ENCODE measurements around the gene RNU6-9.

Gene RNU6-9

GRCh38 chr19:934197-934840, 41.0 kb downstream of the RNU6-9 start:
- TF ChIP-seq CTCF (IDR thresholded peaks at IDR 0.05; ENCODE audit: control extremely low read depth, extremely low read depth, low read depth, missing control alignments): no peak
- CTCF ChIA-PET: interaction anchor here (0.9 to 4.8 kb wide), 2 partner anchors 8 to 48 kb away, joined by 3 to 22 read pairs; partner anchors contain the start of gene WDR18
- POLR2A ChIA-PET: no interaction called here
- no peak for DNase-seq (ENCODE audit: extremely low spot score)

GRCh38 chr19:934865-935479, 41.7 kb downstream of the RNU6-9 start:
- POLR2A ChIA-PET: interaction anchor here (1.0 kb wide), 1 partner anchor 11 kb away, joined by 5 read pairs; no protein-coding TSS in a partner anchor
- CTCF ChIA-PET: interaction anchor here (1.6 to 4.8 kb wide), 3 partner anchors 10 to 48 kb away, joined by 4 to 22 read pairs (median 8); partner anchors contain the start of gene WDR18

GRCh38 chr19:936175-936546, 42.9 kb downstream of the RNU6-9 start:
- ChIA-PET POLR2A (no interaction called here), CTCF (interaction anchor here (1.6 to 4.8 kb wide), 3 partner anchors 8 to 47 kb away, joined by 4 to 22 read pairs (median 8); partner anchors contain the start of gene WDR18)
- DNase-seq (ENCODE audit: extremely low spot score): no peak
- no peak for TF ChIP-seq CTCF (IDR thresholded peaks at IDR 0.05; ENCODE audit: control extremely low read depth, extremely low read depth, low read depth, missing control alignments)

More at GRCh38 chr19:934865-935479, 41.7 kb downstream of the RNU6-9 start:
- no peak for DNase-seq (ENCODE audit: extremely low spot score)
- TF ChIP-seq CTCF (IDR thresholded peaks at IDR 0.05; ENCODE audit: control extremely low read depth, extremely low read depth, low read depth, missing control alignments): no peak

GRCh38 chr19:937259-937694, 44.0 kb downstream of the RNU6-9 start:
- peak; percentile 63 for DNase-seq (ENCODE audit: extremely low spot score)
- no peak for TF ChIP-seq CTCF (IDR thresholded peaks at IDR 0.05; ENCODE audit: control extremely low read depth, extremely low read depth, low read depth, missing control alignments)
- CTCF ChIA-PET: interaction anchor here (1.5 to 4.8 kb wide), 2 partner anchors 15 to 45 kb away, joined by 5 to 22 read pairs; partner anchors contain the start of gene WDR18
- POLR2A ChIA-PET: no interaction called here

GRCh38 chr19:938233-938923, 45.1 kb downstream of the RNU6-9 start:
- DNase-seq (ENCODE audit: extremely low spot score): no peak
- POLR2A ChIA-PET: interaction anchor here (0.6 to 0.9 kb wide), 4 partner anchors 8 to 676 kb away, joined by 3 to 6 read pairs (median 4); no protein-coding TSS in a partner anchor
- CTCF ChIA-PET: interaction anchor here (1.5 to 4.8 kb wide), 2 partner anchors 16 to 44 kb away, joined by 5 to 22 read pairs; partner anchors contain the start of gene WDR18

More at GRCh38 chr19:938233-938923, 45.1 kb downstream of the RNU6-9 start:
- TF ChIP-seq CTCF (IDR thresholded peaks at IDR 0.05; ENCODE audit: control extremely low read depth, extremely low read depth, low read depth, missing control alignments): no peak

Data from GM10248 (cell line).